ENCODE measurements around the gene LGALSL. TPM values are rescaled to one million over a fixed set of nuclear protein-coding genes. Genes with fewer than 3 reads are reported as not detected.

LGALSL gene
- 0.45 and 0.73 TPM in 2 replicates for total RNA-seq

DNA sequence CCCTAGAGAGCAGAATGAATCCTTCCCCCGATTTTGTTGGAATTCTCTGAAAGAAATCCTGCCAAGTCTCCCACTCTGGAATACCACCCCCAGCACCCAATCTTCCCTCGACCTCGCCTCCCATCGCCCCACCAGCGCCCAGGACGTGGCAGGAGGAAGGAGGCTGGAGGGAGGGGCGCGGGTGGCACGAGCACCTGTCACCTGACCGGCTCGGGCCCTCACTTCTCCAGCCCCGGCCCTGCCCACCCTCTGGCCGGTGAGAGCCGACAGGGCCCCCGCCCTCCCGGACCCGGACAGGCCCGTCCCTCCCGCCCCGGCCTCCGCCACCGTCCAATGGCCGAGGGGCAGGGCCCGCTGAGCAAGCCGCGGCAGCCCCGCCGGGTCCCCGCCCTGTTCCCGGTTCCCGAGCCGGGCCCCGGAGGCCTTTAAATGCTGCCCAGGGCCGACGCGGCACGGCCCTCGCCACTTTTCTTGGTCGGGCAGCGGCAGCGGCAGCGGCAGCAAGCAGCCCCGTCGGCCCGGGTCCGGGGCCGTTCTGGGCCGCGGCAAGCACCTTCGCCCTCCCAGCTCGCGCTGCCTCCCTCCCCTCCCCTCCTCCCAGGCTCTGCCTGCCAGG lies at the start of gene LGALSL:
Gene LGALSL, plus strand, starts transcription at position 393 of the 616 bp plus-strand sequence. CDS start 384 bp downstream, outside the sequence.
- intact Hi-C loops (cut with micrococcal nuclease) = no loop called here

- intact Hi-C loops (cut with micrococcal nuclease) = no loop called here
Measured at GRCh38 chr2:64404743-64405142, 49.2 kb upstream of the LGALSL start.

DNA sequence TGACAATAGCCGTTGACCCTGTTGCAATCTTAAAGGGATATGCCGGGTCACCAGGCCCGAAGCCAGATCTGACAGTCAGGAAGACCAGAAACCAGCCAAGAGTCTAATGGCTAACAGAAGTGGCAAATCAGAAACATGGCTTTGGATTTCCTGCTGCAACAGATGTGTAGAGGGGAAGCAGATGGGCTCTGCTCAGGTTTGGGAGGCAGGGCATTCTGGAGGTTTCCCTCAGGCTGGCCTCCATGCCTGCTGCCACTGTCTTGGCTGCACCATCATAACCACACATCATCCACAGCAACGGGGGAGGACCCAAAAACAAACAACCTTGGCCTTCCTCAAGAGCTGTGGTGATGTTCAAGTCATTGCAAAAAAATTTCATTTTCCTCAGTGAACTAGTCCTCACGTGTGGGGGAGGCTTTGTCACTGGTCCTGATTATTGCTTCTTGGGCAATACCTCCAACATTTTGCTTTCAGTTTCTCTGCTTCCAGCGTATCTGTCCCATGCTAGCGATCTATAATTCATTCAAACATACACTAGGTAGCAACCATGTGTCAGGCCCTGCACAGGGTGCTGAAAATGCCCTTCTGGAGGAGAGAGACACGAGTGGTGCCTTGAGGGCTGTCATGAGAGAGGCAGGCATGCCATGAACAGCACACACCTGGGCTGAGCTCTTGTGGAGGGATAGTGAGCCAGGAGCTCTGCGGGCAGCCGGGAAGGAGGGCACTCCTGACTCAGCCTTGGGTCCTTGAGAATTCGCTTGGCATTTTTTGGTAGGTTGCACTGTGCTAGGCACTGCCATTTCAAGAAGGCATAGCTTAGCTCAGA lies 48.2 kb upstream of the LGALSL start:
- intact Hi-C loops (cut with micrococcal nuclease) = no loop called here

- intact Hi-C loops (cut with micrococcal nuclease) = no loop called here
Measured at GRCh38 chr2:64406407-64406774, 47.6 kb upstream of the LGALSL start.

- intact Hi-C loops (cut with micrococcal nuclease) = no loop called here
Measured at GRCh38 chr2:64408031-64408430, 45.9 kb upstream of the LGALSL start.

GRCh38 chr2:64410671-64411070 lies 43.3 kb upstream of the LGALSL start:
- intact Hi-C loops (cut with micrococcal nuclease) = no loop called here

GRCh38 chr2:64412671-64413070 lies 41.3 kb upstream of the LGALSL start:
- intact Hi-C loops (cut with micrococcal nuclease) = no loop called here

DNA sequence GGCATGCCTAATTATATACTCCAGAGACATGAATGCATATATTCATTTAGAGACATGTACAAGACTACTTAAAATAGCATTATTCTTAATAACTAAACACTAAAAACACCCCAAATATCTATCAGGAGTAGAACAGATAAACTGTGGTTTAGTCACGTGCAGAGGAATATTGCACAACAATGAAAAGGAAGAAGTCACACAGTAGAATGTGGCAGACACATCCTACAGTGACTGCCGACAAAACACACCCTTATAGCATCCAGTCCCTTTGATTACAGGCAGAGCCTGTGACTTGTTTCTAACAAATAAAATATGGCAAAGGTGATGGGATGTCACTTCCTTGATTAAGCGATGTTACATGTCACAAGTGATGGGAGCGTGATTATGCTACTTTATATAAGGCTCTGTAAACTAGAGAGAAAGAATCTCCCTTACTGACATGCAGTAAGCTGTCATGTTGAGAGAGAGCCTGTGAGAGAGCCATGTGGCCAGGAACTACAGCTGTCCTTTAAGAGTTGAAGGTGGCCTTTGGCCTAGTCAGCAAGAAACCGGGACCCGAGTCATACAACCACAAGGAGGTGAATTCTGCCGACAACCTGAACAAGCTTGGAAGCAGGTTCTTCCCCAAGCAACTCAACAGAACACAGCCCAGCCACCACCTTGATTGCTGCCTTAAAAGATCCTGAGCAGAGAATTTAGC lies 39.1 kb upstream of the LGALSL start:
- intact Hi-C loops (cut with micrococcal nuclease) = no loop called here

- intact Hi-C loops (cut with micrococcal nuclease) = no loop called here
Measured at GRCh38 chr2:64417624-64418023, 36.3 kb upstream of the LGALSL start.

DNA sequence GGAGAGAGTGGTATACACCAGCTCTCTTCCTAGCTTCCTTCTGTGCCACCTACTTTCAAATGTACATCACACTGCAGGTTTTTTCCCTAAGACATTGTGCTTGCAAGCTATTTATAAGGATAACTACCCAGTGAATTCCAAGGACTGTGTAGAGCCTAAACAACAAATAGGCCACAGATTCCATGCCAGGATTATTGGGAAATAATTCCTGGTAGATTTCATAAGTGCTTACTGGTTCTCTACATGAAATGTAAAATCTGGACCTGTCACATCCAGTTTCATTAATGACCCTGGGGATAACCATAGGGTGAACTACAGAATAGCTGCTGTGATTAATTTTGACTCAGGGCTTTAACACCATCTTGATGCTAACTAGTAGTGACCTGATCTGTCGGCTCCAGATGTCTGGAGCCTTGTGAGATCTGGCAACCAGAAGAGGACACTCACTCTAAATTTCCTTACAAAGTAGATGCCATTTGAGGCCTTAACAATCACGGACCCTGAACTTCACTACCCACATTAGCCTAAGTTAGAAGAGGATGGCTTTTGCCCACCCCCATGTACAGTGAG lies 34.3 kb upstream of the LGALSL start:
- intact Hi-C loops (cut with micrococcal nuclease) = no loop called here

DNA sequence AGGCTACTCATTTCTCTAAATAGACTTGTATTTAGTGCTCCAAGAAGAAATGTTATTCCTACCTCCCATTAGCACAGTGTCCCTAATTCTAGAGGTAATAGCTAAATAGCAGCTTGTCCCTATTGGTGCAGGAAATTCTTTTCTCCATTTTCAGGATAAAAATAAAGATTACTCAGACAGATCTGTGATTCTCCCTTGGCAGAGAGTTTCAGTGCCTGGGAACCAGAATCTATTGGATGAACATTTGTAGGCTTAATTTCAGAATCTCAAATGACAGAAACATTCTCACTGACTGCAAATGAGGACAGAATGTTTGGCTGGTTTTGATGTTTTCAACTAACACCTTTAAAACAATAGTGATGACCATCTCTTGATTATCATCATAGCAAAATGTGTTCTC lies 33.3 kb upstream of the LGALSL start:
- intact Hi-C loops (cut with micrococcal nuclease) = no loop called here

GRCh38 chr2:64421201-64421600 lies 32.8 kb upstream of the LGALSL start:
- intact Hi-C loops (cut with micrococcal nuclease) = no loop called here

- intact Hi-C loops (cut with micrococcal nuclease) = no loop called here
Measured at GRCh38 chr2:64422466-64422865, 31.5 kb upstream of the LGALSL start.

DNA sequence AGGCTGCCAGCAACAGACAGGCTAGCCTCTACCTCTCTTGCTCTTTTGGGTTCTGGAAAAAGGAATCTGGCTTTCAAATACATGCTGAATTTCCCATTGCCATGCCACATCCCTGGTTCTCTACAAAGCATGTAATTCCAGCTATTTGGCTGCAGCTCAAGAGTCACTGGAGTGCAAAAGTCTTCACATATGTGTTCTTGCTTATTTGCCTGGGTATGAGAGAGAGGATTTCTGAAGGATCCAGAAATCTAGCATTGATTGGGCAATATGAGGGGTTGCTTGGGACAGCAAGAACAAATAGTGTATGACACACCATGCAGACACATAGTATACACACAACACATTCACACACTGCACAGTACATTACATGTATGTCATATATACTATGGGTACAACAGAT lies 30.7 kb upstream of the LGALSL start:
- intact Hi-C loops (cut with micrococcal nuclease) = no loop called here

- intact Hi-C loops (cut with micrococcal nuclease) = no loop called here
Measured at GRCh38 chr2:64424416-64424987, 29.5 kb upstream of the LGALSL start.

DNA sequence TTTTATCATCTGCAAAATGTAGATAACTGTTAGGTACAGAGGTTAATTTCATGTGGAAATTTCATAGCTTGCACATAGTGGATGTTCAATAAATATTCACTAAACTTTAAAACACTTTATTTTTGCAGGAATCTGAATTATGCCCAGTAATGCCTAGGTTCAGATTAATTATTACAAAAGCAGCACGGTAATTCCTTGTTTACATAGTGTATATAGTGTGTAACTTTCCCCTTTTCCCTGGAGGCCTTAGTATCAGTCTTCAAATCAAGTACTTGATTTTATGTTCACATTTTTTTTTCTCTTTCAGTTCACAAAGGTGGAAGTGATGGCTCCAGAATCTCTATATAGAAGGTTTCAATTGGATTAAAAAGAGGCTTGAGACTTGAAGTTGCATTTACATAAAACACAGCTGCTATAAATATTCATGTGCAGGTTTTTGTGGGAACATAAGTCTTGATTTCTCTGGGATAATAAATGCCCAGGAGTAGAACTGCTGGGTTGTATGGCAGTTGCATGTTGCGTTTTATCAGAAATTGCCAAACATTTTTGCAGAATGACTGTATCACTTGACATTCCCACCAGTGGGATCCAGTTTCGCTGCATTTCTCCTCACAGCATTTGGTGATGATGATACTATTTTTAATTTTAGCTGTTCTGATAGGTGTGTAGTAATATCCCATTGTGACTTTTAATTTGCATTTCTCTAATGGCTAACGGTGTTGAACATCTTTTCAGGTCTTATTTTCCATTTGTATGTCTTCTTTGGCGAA lies 27.6 kb upstream of the LGALSL start:
- intact Hi-C loops (cut with micrococcal nuclease) = no loop called here

- intact Hi-C loops (cut with micrococcal nuclease) = no loop called here
Measured at GRCh38 chr2:64434039-64434657, 19.8 kb upstream of the LGALSL start.

GRCh38 chr2:64437883-64438282 lies 16.1 kb upstream of the LGALSL start:
- intact Hi-C loops (cut with micrococcal nuclease) = no loop called here

DNA sequence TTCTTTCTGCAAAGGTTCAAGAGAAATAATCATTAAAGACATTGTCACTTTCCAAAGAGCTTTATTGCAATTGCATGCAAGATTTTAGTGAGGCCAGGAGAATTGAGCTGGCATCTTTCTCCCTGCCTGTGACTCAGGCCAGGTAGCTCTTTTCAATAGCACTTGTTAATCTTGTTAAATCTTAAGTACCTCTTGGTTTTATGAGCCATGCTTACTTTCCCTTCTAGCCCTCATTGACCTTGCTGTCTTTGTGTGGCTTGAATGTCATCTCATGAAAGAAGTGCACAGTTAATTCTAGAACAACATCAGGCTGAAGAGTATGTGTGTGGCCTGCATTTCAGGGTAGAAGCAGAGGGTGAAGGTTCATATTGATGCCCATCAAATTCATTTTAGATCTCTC lies 14.8 kb upstream of the LGALSL start:
- intact Hi-C loops (cut with micrococcal nuclease) = no loop called here

DNA sequence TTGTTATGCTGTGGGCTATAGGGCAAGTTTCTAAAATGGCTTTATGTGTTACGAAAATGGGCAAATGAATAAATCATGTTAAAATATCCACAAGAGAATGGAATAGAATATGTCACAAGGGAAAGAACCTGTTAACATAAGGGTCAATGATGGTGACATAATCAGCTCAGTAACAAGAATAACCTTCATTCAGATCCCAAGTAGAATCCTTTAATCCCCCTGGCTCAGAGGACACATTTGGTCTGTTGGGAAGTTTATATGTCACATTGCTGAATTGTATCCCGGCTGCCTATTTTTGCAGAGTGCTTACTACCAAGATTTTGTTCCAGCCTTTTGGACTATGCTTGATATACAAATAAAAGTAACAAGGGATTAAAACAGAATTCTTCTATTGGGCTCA lies 13.1 kb upstream of the LGALSL start:
- intact Hi-C loops (cut with micrococcal nuclease) = no loop called here

Data from T-helper 2 cell treated with Interferon-gamma antibody and Interleukin-4, amounts not matched to agents 100 ng/mL and 5 ng/mL, for 36 hours (primary cell).